22Rv1 (cell line): ENCODE data around the gene HSP90AA1.
"Not testable (repeated sequence)": the region's sequence is repeated elsewhere in the genome, so short reads cannot be mapped to it uniquely, and the experiment has no call there.

Experiments used
- H3K27ac ChIP-seq: fragments of 450-650 bp; 2 replicates; pipeline ENCODE4 v1.5.1; 2017
- ZFX ChIP-seq: fragments of 450-650 bp; IDR thresholded peaks from 2 replicates; pipeline ENCODE4 v1.6.1; 2017; ENCODE audit warnings: antibody characterized with exemption, borderline replicate concordance
- TF ChIP-seq, protein P1 (sequence below): fragments of 450-650 bp; IDR thresholded peaks from 2 replicates; pipeline ENCODE4 v1.5.1; 2017; ENCODE audit warnings: mild to moderate bottlenecking

Gene HSP90AA1

DNA sequence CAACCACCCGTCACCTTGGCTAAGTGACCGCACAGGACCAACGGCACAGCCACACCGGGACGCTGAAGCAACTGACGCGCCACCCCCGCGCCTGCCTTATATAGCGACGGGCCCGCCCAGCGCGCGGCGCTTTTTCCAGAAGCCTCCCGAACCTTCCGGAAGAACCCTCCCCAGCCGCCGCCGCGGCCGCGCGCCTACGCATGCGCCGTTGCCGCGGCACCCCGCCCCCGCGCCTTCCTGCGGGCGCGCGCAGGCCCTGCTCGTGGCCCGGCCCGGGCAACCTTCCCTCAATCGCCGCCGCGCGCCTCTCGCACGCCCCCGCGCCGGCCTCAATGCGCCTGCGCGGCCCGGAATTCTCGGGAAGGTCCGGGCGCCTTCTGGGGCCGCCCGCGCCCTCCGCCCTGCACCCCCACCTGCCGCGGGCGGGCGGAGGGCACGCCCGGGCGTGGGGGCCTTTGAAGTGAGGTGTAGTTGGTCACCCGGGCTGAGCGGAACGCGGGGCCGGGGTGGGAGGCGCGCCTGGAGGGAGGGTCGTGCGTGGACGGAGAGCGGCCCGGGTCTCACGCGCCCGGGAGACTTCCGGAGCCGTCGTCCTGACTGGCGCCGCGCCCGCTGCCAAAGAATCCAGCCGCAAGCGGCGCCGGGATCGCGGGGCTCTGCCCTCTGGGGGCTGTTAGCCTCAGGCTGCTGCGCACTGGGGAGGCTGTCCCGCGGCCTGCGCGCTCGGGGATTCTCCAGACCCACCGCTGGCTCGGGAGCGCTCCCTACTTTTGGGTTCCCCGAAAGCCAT, at the start of gene HSP90AA1:
HSP90AA1 (minus strand) TSS at position 73 of the 790 bp plus-strand sequence. CDS start 666 bp downstream, outside the sequence.
- TF ChIP-seq ZFX: no peak
- TF ChIP-seq, protein P1, sequence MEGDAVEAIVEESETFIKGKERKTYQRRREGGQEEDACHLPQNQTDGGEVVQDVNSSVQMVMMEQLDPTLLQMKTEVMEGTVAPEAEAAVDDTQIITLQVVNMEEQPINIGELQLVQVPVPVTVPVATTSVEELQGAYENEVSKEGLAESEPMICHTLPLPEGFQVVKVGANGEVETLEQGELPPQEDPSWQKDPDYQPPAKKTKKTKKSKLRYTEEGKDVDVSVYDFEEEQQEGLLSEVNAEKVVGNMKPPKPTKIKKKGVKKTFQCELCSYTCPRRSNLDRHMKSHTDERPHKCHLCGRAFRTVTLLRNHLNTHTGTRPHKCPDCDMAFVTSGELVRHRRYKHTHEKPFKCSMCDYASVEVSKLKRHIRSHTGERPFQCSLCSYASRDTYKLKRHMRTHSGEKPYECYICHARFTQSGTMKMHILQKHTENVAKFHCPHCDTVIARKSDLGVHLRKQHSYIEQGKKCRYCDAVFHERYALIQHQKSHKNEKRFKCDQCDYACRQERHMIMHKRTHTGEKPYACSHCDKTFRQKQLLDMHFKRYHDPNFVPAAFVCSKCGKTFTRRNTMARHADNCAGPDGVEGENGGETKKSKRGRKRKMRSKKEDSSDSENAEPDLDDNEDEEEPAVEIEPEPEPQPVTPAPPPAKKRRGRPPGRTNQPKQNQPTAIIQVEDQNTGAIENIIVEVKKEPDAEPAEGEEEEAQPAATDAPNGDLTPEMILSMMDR: no peak

DNA sequence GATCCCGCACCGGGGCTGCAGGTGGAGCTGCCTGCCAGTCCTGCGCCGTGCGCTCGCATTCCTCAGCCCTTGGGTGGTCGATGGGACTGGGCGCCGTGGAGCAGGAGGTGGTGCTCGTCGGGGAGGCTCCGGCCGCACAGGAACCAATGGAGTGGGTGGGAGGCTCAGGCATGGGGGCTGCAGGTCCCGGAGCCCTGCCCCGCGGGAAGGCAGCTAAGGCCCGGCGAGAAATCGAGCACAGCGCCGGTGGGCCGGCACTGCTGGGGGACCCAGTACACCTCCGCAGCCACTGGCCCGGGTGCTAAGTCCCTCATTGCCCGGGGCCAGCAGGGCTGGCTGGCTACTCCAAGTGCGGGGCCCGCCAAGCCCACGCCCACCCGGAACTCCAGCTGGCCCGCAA, 48.6 kb upstream of the HSP90AA1 start:
- not testable (repeated sequence) for H3K27ac ChIP-seq

More for the DNA sequence above, at the start of gene HSP90AA1:
- peak within 1 kb of the TSS; percentile 97 for H3K27ac ChIP-seq

DNA sequence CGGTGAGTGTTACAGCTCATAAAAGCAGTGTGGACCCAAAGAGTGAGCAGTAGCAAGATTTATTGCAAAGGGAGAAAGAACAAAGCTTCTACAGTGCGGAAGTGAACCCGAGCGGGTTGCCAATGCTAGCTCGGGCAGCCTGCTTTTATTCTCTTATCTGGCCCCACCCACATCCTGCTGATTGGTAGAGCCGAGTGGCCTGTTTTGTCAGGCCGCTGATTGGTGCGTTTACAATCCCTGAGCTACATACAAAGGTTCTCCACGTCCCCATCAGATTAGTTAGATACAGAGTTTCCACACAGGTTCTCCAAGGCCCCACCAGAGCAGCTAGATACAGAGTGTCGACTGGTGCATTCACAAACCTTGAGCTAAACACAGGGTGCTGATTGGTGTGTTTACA, 47.9 kb upstream of the HSP90AA1 start:
- not testable (repeated sequence) for H3K27ac ChIP-seq

DNA sequence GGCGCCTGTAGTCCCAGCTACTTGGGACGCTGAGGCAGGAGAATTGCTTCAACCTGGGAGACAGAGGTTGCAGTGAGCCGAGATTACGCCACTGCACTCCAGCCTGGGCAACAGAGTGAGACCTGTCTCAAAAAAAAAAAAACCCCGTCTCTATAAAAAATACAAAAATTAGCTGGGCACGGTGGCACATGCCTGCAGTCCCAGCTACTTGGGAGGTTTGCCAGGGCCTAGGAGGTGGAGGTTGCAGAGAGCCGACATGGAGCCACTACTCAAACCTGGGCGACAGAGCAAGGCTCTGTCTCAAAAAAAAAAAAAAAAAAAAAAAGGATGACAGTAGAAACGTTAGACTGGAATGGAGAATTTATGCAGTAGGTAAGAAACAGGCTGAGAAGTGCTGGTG, 47.2 kb upstream of the HSP90AA1 start:
- H3K27ac ChIP-seq: not testable (repeated sequence)

DNA sequence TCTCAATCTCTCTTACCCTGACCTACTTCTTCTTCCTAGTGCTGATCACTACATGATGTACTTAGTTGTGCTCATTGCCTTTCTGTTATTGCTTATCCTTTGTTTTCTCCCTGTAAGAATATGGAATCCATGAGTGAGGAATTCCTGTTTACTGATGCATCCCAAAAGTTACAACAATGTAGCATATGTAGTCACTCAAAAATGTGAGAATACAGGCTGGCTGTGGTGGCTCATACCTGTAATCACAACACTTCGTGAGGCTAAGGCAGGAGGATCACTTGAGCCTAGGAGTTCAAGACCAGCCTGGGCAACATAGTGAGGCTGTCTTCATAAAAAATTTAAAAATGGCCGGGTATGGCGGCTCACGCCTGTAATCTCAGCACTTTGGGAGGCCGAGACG, 44.9 kb upstream of the HSP90AA1 start:
- H3K27ac ChIP-seq: no peak overlapping the region
- TF ChIP-seq ZFX: no peak
- TF ChIP-seq, protein P1: no peak

DNA sequence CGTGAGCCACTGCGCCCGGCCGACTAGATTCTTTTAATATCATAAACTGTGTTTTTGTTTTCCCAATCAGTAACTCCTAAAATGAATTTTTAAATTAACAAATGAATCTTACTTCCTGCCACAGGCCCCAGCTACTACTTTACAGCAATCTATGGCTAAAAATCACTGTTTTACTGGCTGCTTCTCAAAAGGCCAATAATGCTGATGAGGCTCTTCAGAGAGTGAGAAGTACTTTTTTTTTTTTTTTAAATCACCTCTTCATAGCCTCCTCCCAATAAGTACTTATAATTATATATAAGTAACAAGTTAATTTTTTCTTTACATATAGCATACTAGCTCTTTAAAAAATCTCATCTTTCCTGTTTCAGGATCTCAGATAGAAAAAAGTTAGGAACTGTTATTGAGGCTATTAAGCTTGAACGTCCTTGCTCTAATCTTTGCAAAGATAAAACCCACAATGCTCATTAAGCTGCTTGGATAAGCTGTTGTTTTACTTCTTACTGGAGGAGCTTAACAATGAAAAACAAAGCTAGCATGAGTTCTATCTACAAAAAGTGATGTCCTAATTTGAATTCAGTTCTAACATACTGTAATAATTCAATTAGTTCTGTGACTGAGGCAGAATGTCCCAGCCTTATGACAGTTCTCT, 40.1 kb upstream of the HSP90AA1 start:
- H3K27ac ChIP-seq: no peak overlapping the region
- TF ChIP-seq, protein P1: no peak
- no peak for TF ChIP-seq ZFX

DNA sequence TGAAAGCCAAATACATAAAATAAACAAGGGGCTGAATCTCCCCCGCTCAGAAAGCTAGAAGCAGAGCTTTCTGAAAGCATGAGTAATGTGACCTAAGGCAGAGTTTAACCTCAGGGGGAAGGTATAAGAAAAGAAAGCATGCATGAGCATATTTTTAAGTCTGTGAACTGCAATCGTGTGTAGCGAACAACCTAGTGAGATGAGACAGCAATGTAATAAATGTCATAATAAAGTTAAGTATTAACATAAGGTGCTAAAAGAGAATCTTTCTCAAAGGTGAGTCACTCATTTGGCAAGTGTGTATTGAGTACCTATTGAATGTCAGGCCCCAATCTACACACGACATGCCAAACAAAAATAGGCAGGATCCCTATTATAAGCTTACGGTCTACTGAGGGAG, 38.7 kb upstream of the HSP90AA1 start:
- no peak for TF ChIP-seq ZFX
- TF ChIP-seq, protein P1: no peak
- H3K27ac ChIP-seq: no peak overlapping the region

DNA sequence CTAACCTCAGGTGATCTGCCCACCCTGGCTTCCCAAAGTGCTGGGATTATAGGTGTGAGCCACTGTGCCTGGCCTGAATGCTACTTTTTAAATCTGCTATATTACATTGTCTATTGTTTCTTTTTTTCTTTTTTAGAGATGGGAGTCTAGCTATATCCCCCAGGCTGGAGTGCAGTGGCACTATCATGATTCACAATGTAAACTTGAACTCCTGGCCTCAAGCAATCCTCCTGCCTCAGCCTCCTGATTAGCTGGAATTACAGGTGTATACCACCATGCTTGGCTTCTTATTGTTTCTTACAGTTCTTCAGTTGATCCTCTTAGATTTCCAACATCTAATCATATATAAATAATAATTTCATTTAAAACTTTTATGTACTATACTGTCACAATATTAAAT, 37.6 kb upstream of the HSP90AA1 start:
- TF ChIP-seq, protein P1: no peak
- TF ChIP-seq ZFX: no peak
- H3K27ac ChIP-seq: no peak overlapping the region

DNA sequence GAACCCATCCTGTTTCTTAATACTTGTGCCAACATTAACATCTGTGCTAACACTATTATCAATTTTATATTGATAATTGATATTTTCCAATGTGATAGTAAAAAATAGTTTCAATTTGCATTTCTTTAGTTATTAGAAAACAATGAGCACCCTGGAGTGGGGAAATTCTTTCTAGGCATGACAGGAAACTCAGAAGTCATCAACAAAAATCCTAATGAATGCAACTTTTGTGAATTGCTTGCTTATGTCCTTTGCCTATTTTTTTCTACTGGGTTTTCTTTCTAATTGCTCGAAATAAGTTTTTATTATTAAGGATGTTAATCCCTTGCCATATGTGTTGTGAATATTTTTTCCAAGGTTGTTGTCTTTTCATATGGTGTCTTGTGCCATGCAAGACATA, 34.7 kb upstream of the HSP90AA1 start:
- no peak overlapping the region for H3K27ac ChIP-seq
- TF ChIP-seq, protein P1: no peak
- no peak for TF ChIP-seq ZFX
